HG03354 (cell line): Measurements from ENCODE around the gene CACNA2D3.

ENCODE experiments used
- ATAC-seq: cut with Tn5 transposase; IDR thresholded peaks from one replicate; pipeline ENCODE4 v1.9.1; 2021; ENCODE audit warnings: mild to moderate bottlenecking; ENCODE audit not compliant: unreplicated experiment, poor library complexity, severe bottlenecking

The CACNA2D3 gene

DNA sequence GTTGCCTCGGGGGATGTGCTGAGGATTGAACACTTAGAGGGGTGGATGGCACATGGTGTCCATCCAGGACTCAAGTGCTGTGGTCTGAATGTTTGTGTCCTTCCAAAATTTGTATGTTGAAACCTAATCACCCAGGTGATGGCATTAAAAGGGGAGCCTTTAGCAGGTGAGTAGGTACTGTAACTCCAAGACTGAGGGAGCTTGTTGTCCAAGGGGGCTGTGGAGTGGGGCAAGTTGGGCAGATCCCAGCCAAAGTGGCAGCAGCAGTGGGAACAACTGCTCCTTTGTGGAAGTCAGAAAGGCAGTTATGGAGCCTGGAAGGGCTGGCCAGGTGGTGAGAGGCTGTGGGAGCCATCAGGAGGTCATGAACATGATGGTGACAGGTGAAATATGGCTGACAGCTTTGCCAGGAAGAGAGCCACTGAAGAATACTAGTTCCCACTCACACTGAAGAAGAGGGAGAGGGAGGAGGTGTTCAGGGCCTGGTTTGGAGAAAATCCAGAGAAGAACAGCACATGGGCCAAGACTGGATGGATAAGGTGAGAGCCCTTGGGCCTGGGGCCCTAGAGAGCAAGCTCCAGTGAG is 385.6 kb downstream of the CACNA2D3 start:
- ATAC-seq = no peak

DNA sequence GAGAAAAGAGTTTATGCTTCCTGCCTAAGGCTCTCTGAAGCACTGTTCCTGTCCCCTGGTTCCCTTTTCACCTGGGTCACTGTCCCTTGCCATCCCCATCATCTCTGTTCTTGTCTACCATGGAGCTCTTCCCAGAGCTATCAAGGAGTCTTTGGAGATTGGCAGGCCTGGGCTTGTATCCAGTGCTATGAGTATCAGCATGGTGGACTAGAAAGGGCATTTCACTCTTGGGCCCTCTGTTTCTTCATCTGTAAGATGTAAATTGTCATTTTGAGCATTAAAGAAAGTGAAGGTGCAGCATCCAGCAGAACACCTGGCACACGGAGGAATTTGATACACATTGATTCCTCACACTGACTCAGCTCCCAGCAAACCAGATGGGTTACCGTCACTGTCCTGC is 388.2 kb downstream of the CACNA2D3 start:
- ATAC-seq = no peak

DNA sequence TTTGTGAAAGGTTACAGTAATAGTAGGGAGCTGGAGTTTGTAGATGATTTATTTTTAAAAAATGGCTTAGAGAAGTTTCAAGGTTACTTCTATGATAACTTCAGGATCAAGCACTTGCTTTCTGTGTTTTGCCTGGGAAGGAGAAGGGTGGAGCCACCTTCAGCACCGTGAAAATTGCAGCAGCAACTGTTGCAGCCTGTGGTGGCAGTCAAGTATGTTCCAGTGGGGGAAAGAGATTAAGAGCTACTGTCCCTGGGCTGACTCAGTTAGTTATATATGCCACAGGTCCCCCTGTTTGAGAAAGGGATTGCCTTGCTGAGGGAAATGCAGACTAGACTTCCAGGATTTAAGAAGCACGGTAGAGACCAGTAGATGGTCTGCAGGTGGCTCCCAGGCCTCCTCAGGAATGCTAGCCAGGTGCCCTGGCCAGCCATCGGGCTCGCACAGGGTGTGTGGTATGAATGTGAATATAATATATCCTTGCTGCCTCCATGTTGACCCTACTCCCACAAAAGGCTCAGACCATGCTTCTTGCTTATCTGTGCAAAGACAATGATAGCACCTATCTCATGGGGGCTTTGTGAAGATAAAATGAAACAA is 389.5 kb downstream of the CACNA2D3 start:
- no peak for ATAC-seq

DNA sequence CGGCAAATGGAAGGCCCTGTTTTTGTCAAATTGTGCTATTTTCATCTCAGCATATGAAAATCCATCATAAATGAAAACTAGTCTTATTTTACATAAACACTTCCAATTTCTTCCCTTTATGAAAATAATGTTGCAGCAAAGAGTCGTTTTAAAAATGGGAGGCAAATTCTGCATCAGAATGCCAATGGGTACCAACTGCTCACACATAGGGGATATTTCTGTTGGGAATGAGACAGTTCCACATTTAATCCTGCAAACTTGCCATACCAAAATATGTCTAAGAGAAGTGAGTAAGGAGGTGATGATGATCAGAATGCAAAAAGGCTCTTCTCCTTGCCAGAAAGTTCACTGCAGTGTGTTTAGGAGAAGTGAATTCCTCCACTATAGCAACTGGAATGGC is 391.7 kb downstream of the CACNA2D3 start:
- ATAC-seq = no peak

DNA sequence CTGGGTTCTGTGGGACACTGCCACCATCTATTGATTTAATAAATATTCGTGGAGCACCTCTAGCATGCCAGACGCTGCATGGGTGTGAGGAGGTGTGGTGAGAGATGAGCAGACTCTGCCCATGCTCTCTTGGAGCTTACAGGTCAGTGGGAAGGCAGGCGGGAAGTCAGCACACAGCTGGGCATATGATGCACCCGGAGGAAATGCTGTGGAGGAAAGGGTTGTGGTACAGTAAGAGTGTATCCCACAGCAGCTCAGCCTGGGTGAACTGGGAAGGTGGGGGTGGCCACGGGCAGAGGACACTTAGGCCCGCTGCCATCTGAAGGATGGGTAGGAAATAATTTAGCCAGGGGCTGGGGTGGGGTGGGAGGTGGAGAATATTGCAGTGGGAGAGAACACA is 392.1 kb downstream of the CACNA2D3 start:
- ATAC-seq = no peak

DNA sequence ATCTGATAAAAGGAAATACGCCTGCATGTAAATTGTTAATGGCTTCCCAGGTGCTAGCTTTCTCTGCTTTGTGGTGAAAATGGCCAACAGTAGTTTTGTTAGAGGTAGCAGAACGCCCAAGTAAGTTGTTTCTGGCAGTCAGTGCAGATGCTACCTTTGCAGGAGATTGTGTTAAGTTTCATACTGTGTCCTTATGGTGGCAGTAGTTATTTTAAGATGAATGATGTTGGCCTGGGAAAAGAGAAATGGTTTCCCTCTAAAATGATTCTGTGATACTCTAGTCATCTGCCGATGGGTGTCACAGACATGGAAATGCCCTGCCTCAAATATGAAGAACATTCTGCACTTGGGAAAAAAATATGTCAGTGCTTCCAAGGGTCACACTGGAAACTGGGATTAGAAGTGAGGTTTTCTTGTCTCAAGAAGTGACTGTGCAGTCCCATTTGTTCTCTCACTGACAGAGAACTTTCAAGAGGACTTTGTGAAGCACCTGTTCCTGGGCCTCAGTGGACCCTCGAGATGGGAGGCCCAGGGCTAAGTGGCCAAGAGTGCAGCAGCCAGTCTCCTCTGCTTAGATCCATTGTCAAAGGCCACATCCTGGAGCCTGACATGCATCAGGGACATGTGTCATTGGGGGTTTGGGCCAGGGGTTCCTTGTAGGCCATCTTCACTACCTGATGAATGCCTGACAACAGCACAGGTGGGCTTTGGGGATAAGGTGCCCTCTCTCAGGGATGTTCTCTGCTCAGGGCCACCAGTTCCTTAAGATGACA is 393.3 kb downstream of the CACNA2D3 start:
- ATAC-seq = no peak

DNA sequence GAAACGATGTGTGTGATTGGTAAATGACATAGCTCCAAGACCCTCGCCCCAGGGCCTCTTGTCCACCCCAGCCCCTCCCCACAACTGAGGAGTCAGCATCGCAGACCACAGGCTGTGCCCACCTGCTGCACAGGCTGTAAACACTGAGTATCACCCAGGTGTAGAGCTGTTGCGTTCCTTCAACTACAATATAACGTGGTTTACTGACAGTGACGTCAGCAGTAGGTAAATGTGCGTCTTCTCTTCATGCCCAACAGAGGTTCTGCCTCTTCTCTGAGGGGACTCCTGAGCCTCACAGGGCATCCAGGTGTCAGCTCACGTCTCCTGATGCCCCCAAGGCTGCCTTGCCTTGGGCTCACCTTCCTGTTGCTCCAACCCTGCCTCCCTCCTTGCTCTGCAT is 395.1 kb downstream of the CACNA2D3 start:
- no peak for ATAC-seq

DNA sequence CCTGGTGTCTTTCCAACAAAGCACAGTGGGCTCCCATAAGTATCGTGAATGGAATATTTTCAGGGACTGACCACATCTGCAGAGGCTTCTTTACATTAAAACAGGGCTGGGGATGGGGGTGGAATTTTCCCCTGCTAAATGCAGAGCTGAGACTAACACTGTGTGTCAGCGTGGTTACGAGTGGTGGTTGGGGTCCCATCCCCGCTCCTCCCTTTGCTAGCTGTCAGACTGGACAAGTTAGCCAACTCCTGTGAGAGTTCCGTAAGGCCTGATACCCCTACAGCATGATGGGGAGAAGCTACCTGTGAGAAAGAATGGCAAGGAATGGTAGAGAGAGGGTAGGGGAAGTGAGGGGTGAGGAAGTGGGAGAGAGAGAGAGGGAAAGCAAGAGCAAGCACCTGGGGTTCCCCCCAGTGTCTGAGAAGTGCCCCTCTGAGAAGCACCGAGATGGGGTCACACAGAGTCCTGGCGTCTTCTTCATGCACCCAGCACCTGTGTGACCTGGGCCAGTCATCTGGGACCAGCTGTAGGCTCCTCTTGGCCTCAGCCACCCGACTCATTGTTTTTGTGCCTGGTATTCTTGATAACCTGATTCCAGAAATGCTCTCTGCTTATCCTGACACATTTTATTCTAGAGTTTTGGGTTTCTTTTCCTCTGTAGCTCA is 395.8 kb downstream of the CACNA2D3 start:
- no peak for ATAC-seq

DNA sequence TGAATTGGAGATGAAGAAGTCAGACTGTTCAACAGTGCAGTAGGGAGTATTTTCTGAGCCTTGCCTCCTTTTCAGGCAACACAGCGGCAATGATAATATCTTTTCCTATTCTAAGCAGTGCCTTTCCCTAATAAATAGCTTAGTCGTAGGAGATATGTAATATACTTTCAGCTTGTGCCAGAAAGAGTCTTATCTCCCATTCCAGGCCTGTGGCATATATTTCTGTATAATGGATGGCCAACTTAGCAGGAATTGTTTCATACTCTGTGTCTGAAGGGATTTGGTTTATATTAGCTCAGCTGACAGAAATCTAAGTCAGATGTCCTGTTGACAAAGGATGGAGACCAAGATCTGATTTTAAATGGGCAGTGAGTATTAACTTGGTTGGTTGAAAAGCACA is 397.1 kb downstream of the CACNA2D3 start:
- no peak for ATAC-seq

DNA sequence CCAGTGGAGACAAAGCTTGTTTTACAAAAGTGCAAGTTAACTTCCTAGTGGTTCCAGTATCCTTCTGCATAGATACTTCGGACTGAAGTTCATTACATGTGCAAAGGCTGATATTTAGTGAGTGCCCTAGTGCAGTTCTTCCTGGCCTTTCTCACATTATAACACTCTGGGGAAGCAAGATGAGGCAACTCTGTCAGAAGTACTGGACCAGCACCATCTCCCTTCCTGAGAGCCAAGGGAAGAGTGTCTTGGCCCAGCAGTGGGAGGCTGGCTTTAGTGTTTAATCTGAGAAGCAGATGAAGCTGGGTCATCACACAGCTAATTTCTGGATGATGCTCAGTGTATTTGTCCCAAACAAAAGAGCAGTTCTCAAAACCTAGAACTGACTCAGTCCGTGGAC is 397.7 kb downstream of the CACNA2D3 start:
- no peak for ATAC-seq

DNA sequence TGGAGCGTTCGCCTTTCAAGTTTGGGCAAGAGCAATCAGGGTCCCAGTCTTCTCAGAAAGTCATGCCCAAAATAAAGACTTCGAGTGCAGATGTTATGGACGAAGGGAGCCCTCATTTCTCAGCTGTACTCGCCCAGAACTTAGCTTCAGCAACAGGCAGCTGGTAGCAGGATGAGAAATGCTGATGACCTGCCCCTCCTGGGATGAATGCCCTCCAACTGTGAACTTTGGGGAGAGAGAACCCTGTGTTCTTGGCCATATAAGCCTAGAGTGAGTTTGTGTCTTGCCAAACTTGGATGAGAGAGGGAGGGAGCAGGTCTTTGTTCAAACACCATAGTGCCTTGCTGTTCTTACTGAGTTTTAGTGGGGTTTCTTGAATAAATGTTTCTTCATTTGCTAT is 405.2 kb downstream of the CACNA2D3 start:
- no peak for ATAC-seq

DNA sequence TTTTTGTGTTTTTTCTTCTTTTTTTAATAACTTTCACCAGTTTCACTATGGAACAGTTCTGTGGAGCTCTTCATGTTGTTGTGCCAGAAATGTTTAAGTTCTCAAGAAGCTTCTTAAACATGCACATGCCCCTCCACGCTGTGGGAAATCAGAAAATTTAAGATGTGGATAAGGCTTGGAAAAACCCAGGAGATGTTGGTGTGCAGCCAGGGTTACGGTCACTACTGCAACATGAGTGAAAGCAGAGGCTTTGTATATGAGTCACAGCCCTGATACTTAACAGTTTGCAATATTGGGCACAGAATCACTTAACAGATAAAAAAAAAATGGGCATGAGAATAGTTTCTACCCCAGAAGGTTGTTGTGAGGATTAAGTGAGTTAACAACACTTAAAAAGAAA is 405.6 kb downstream of the CACNA2D3 start:
- no peak for ATAC-seq

DNA sequence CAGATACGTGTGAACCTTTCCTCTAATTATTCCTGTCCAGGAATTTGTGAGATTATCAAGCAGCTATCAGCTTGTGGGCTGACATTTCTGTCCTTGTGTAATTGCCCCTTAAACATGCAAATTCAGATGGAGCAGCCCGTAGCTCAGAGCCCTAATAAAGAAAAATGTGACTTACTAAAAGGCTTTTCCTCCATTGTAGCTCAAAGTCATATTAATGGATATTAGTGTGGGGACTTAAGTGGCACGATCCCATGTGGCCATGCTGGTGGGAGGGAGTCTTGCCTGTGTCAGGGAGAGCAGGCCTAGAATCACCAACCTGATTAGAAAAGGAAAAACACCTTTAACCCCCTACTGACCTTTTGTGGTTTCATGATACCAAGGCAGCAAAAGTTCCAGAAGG is 406.3 kb downstream of the CACNA2D3 start:
- ATAC-seq = no peak

DNA sequence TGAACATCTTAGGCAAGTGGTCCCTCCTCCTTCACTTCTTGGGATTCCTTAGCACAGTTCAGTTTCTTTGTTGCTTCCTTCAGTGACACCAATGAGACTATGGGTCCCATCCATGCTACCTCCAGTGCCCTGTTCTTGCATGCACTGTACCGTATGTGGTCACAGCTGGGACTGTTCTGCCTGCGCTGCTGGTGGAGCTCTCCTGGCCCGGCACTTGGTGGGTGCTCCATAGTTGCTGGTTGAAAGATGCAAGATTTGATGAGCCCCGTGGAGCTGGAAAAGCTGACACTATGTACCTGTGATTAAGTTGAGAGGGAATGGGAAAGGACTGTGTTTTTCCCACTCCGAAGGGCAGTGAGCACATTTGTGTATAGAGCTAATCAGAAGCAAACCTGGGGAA is 407.7 kb downstream of the CACNA2D3 start:
- no peak for ATAC-seq

DNA sequence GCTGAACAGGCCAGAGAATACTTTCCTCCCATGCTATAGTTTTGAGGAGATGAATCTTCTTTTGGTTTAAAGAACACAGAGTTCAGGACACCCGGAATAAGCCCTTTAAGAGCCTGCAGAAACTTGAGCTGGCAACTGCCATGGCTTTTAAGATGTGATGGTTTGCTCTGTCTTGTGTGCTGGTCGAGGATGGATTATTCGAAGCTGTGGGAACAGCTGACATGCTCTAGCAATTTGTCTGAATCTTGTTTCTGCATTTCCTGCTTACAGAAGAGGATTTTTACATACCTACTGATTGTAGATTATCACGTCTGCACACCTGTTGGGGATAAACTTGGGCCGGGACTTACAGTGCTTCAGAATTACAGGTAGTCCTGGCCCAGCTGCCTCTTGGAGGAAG is 408.6 kb downstream of the CACNA2D3 start:
- no peak for ATAC-seq

DNA sequence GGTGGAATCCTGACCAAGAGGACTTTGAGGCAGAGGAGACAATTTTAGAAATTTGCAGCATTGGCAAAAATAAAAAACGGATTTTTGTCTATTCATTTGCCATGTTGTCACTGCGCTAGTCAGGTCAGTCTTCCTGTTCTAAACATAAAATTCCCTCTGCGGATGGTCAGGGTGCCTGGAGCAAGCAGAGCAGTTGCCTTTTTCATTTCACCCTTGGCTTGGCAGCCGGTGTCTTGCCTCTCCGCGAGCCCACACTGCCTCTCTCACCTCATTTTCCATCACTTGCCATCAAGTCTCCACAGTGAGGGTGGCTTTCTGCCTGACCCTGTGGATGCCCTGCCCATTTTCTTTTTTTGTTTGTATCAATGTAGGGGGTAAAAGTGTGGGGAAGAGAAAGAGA is 409.4 kb downstream of the CACNA2D3 start:
- no peak for ATAC-seq

DNA sequence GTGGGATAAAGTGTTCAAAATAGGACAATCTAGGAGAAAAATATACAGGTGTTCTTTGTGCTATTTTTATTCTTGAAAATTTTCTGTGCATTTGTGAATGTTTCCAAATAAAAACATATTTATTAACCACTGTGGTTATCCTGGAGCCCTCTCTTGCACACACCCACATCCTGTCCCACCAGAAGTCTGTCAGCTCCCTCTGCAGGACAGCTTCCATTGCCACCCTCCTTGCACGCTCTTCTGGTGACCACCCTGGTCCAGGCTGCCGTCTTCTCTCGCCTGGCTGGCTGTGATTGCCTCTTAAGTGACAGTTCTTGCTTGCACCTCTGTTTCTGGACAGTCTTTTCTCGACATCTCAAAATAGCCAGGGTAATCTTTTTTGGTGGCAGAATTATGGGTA is 411.5 kb downstream of the CACNA2D3 start:
- ATAC-seq = no peak

DNA sequence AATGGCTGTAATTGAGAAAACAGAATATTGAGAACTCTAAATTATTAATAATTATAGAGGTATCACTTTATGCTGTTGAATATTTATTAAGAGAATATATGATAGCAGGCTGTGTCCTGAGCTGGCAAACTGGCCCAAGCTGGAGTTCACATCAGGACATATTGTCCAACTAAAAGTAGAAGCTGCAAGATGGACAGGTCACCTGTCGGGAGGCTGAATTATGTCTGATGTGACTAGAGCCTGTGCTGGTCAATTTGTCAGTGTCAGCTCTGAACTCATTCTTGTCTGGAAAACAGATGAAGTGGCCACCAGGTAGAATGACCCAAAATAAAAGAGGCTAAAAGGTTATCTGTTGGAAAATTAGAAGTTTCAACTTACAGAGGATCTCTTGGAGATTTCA is 413.3 kb downstream of the CACNA2D3 start:
- ATAC-seq = no peak

DNA sequence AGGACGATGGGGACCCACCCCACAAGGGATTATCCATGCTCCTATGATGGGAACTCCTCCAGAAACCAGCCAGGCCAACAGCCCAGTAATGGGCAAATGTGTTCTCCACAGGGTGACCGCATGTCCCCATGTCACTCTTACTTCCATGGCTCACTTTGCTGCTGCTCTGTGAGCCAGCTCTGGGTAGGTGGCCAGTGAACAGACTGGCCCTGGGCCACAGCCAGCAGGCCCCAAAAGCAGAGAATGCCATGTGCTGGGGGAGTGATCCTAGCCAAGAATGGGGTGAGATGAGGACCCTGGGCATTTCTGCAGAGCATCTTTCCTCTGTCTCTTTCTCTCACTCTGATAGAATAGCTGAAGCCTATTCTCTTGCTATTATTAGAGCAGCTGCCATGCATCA is 414.1 kb downstream of the CACNA2D3 start:
- ATAC-seq = no peak

DNA sequence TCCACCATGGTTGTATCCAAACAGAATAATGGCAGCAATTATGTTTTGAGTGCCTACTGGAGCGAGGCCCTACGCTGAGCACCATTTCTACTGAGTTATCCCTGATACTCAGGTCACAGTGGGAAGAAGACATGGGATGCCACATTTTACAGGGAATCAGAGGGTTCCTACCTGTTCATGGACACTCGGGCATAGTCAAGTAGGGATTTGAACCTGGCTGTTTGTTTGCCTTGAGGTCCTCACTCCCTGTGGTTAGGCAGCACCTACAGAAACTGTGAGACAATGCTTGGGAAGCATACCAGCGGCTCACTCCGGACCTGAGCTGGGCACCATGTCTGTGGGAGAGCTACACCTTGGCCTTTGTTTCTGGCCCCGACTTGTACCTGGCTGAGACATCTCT is 415.2 kb downstream of the CACNA2D3 start:
- ATAC-seq = no peak

DNA sequence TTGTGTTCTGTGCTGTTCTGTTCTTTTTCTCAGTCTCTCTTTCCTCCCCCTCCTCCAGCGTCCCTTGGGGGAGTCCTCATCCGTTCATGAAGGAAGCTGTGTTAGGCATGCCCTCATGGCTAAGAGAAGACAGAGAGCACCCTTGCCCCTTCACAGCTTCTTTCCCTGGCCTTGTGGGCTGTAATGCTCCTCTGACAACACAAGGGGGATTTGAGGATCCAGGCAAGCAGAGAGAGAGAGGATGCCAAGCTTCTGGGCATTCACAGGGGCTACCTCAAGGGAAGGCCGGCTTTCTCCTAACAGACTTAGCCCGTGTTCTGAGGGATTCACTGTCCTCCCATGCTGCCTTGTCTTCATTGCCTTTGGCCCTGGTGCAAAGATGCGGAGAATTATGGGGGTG is 416.0 kb downstream of the CACNA2D3 start:
- no peak for ATAC-seq
